GM18517 (cell line): ENCODE data around the gene RPS21.

Experiments
- ATAC-seq: cut with Tn5 transposase; IDR thresholded peaks from one replicate; pipeline ENCODE4 v1.9.1; 2021; ENCODE audit warnings: mild to moderate bottlenecking, moderate library complexity; ENCODE audit not compliant: unreplicated experiment

The RPS21 gene

DNA sequence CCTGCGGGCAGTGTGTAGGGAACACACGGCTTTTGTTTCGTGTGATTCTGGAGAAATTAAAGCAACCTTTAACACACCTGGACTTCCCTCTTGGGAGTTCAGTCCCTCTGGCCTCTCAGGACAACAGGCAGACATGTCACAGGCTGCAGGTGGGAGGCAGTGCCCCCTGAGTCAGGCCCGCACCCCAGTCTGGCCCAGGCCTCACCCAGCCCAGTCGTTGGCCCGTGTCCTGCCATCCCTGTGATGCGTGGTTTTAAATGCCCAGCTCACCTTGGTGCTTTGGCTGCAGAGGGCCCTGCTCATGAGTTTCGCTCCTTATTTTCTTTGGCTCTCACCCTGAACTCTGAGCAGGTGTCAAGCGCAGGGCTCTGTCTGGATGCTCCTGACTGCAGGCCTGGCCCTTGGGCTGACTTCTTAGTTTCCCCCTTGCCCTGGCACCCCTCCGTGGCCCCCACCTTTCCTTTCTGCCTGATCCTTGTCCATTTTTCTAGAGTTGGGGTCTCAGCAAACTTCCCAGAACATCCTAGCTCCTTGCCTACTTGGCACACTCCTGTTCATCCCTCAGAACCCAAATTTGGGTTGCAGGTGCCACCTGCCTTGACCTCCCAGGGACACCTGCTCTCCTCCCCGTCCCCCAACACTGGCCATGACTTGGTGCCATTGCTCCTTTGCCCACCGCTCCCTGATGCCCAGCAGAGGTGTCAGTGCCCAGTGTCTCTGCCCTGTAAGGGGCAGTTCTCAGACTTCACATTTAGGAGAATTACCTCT lies 22.4 kb downstream of the RPS21 start:
- ATAC-seq = no peak

DNA sequence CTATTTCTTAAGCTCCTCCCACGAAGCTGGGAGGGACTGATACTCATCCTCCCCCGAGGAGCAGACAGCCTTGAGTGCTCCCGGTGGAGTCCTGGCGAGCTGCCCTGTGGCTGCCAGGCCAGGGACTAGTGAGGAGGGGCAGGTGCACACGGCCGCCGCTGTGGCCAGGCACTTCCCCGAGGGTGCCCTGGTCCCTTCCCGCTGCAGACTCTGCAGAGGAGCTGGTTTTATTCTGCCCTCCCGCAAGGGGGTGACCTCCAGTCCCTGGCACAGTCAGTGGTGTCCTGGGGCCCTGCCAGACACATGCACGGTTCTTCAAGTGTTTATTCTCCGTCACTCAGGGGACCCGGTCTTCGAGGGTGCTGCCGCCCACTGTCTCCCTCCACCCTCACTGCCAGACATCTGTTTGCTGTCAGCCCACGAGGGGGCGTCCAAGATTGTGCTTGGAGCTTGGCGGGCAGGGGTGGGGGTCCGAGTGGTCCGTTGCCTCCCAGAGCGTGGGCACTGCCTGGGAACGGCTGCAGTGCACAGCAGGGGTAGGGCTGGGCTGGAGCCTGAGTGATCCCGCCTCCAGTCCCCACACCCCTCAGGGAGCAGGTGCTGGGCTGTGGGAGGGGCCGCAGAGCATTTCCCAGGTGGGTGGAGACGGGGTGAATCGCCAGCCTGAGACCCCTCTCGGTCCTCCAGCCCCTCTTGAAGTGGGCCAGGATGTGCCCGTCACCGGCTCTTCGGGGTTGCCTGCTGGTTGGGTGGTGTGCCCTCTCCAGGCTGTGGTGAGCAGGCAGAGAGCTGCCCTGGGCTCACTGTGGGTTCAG lies 23.2 kb downstream of the RPS21 start:
- ATAC-seq = no peak

DNA sequence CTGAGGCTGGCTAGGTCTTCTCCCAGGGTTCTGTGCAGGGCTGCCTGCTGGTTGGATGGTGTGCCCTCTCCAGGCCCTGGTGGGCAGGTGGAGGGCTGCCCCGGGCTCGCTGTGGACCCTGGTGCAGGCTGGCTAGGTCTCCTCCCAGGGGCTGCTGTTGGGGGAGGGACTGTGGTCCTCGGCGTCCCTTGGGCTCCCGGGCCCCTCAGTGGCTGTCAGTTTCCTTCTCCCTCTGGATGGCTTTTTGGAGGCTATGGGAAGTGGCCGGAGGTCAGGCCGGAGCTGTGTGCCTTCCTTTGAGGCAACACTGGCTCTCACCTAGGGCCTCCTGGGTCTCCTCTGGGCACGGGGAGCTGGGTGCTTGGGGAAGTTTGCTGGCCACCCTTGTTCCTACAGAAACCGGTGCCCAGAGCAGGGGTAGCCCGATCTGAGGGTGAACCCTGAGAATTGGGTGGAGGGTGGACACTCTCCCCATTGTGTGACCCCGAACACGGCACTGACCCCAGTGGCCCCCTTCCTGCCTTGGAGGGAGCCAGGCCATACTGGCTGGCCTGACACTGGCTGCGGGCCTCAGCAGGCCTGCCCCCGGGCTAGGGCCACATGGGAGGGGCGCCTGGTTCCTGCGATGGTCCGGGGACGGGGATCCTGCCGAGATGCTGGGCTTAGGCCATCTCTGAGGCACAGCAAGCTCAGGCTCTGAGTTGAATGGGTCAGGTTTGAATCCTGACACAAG lies 24.0 kb downstream of the RPS21 start:
- no peak for ATAC-seq

DNA sequence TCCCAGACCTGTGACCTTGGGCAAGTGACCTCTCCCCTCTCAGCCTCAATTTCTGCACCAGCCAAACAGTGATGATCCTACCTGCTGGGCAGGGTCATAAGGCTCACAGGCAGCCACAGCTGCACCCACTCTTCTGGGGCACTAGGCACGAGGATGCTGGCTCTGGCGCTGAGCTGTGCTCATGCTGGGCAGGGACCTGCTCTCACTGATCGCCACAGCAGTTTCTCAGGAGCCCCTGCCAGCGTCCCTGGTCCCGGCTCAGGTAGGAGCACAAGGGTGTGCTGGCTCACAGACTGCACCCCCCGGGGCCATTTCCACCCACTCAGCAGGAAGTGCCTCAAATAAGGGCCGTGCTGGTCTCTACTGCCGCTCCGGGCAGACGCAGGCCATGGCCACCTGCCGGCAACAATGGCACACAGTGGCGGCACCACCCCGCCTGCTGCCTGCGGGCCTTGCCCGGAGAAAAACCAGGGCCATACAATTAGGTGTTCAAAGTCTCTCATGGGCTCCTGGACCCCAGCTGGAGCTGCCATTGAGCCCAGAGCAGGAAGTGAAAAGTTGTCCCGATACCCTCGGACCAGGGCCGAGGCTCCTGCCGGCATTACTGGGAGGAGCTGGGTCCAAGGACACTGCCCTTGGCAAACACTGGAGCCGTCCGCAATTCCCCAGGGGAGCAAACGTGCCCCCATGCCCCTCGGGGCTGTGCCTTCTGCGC lies 24.7 kb downstream of the RPS21 start:
- no peak for ATAC-seq

DNA sequence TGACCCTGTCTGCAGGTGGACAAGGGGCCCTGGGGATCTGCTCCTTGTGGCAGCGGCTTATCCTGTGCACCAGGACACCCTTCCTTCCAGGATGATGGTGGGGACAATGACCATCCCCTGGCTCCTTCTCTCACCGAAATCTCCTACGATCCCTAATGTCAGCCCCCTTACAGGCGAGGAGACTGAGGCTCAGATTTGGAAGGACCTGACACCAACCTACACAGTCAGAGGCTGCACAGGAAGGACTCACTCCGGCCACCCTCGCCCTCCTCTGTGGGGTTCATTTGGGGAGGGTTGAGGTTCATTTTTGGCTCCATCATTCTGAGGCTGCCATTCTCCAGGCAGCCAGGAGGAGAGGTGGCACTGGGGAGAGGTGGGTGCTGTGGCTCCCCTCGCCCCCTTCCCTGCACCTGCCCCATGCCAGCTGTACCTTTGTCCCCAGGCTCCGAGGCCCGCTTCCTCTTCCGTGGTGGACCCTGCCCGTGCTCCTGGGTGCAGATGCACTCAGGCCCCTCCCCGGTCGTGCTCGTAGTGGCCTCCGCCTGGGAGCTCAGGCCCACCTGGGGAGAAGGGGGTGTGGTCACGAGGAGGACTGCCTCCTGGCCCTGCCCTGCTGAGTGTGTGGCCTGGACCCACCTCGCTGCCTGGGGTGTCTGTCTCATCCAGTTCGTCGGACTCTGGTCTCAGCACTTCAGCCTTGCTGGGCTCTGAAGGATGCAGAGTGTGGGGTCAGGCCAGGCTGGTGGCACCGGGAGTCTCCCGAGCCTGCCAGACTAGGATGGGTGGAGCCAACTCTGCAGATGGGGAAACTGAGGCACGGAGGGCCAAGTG lies 25.5 kb downstream of the RPS21 start:
- no peak for ATAC-seq

DNA sequence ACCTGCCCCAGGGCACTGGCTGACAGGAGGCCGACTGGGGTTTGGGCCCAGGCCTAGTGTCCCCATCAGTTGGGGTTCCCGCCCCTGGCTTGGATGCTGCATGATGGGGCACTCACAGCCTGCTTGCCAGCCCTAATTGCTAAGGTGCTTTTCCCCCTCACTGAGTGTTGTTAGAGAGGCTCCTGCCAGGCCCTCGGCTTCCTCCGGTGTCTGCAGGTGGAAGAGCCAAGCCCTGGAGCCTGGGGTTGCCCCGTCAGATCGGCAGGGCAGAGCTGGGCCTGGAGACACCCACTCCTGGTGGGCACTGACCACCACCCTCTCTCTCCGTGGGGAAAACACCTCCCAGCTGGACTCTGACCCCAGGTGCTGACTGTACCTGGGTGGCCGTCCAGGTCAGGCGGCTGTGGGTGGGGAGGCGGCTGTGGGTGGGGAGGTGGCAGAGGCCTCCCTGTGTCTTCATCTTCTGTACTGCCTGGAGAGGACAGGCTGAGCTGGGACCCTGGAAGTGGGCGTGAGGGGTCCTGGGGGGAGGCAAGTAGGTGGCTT lies 26.2 kb downstream of the RPS21 start:
- no peak for ATAC-seq

DNA sequence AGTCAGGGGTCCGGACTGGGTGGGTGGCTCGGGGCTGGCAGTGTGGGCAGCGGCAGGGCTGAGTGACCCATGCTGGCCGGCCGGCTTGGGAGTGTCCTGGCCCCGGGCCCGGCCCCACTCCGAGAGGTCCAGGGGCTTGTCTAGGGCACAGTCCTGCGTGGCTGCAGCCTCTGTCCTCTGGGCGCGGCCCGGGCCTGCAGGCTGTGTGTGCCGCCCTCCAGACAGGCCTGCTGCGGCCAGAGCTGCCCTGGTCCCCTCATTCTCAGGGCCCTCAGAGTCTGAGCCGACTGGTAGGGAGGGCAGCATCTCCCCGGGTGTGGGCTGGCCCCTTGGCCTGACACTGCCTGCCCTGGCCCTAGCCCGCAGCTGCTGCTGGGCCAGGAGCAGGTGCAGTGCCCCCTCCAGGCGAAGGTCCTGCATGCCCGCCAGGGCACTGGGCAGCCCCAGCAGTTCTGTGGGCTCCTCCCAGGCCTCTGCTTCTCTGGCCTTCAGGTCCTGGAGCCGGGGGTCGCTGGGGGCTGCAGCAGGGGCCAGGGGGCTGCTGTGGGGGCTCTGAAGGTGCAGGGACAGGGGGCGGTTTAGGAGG lies 27.1 kb downstream of the RPS21 start:
- no peak for ATAC-seq

DNA sequence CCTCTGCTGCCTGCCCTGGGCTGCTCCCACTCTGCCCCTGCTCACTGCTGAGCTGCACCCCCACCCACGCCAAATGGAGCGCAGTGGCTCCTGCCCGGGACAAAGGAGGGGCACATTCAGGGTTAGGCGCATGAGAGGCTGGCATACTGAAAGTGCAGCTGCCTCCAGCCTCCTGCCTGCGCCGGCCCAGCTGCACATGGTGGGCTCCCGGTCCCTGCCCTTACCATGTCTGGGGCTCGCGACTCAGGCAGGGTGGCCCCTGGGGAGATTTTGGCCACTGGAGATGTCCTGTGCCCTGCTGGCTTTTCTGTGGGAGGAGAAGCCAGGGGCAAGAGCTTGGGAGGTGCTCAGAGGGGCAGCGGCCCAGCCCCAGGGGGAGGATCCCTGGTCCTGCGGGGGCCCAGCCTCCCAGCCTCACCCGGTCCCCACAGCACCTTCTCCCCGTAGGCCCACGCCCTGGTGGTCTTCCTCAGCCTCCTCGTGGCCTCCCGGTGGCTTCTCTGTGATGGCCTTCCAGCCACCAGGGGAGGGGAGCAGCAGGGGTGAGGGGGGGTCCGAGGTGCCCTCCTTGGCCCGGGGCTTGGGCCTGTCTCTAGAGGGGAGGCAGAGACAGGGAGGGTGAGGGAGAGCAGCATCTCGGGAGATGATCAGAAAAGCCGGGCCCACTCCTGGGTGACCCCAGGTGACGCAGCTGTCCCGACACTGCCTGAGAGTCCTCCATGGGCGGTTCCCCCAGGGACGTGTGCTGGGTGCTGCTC lies 28.6 kb downstream of the RPS21 start:
- no peak for ATAC-seq

DNA sequence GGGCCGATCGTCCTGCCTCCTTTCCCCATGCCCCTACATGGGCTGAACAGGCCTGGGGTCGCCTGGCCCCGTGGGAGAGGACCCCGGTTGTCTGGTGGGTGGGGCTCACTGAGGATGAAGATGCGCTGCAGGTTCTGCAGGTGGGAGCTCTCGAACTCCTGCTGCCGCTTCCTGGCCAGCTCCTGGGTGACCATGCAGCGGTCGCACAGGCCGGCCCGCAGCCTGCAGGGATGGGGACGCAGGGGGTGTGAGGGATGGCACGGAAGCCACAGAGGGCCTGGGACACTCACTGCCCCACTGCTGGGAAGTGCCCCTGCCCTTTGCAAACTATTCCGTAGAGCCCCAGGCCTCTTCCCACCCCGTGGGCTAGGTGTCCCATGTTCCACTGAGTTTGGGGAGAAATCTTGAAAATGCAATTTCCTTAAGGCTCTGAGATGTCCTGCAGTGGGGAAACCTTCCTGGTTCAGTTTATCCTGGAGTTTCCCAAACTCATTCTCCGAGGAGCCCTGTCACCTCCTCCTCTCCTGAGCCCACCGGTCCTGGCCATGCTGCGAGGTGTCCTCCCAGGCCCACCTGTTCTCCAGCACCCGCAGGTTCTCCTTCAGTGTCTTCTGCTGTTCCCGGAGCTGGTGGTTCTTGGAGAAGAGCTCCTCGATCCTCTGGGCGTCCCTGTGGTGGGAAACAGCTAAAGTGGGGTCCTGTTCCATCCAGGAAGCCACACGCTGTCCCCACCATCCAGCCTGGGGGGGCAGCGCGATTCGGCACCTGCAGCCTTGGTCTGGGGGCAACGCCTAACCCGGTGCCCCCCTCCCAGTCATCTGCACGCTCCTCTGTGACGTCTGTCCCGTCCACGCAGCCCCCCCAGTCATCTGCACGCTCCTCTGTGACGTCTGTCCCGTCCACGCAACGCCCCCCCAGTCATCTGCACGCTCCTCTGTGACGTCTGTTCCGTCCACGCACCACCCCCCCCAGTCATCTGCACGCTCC lies 30.0 kb downstream of the RPS21 start:
- ATAC-seq = no peak

DNA sequence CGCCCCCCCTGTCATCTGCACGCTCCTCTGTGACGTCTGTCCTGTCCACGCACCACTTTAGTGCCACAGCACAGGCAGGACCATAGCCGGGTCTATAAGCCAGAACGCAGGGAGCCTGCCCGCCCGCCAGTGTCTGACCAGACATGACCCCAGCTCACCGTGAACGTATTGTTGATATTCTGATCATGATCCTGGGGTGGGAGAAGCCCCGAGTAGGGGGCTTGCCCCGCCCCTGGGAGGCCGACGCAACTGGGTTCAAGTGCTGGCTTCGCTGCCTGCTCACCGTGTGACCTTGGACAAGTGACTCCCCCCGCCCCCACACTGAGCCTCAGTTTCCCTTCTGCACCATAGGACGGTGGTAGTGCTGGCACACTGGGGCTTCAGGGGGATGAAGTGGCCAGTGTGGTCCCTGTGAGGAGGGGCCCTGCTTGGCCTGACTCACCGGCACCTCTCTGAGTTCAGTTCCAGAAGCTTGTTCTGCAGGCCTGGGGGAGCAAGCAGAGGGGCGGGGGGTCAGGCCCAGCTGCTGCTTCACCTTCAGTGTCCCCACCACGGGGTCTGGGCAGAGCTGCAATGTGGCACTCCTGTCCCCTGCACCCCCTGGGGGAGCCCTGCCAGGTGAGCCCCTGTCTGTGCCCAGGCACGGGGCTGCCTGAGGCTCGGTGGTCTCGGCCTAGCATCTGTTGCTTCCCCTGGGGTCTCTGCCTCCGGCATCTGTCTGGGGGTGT lies 31.2 kb downstream of the RPS21 start:
- no peak for ATAC-seq

DNA sequence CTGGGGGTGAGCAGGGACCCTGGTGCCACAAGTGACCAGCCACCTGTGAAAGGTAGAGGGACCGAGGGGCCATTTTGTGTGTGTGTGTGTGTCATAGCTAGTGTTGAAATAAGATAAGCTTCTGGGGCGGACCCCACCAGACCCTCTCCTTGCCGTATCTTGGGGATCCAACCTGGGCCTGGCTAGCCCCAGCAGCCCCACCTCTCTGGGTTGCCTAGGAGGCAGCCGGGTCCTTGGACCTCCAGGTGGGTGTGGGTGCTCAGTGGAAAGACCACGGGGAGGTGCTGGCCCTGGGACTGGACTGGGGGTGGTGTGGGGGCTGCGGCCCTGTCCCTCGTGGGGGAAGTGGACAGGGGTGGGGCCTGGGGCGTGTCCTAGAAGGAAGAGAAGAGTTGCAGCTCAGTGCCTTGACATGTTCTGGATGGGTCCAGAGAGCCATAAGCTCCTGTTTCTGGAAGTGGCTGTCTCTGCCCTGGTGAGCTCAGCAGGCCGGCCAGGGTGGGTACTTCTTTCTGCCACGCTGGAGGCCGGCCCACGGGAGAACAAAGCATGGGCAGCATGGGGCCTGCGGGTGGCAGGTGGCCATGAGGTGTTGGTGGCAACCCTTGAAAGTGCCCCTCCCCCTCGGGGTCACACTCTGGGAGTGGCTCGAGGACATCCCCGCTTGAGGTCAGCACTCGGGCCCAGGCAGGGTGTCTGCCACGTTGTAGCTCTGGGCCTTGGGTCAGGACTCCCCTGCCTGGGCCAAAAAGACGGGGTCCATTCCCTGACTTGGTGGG lies 32.0 kb downstream of the RPS21 start:
- no peak for ATAC-seq

DNA sequence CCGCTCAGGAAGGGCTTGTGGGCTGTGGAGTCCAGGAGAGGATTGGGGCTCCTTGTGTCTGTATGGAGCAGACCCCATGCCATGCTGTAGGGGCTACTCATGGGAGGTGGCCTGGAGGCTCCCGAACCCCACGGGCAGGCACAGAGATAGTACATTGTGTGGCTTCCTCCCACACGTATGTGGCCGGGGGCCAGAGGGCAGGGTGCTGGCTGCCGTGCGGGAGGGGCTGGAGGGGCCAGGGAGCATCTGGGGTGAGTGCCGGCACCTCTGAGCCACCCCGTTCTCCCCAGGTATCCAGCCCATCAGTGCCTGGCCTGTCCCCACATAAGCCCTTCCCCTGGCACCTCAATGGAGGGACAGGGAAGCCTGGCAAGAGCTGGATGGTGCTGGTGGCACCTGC lies 32.9 kb downstream of the RPS21 start:
- ATAC-seq = no peak

DNA sequence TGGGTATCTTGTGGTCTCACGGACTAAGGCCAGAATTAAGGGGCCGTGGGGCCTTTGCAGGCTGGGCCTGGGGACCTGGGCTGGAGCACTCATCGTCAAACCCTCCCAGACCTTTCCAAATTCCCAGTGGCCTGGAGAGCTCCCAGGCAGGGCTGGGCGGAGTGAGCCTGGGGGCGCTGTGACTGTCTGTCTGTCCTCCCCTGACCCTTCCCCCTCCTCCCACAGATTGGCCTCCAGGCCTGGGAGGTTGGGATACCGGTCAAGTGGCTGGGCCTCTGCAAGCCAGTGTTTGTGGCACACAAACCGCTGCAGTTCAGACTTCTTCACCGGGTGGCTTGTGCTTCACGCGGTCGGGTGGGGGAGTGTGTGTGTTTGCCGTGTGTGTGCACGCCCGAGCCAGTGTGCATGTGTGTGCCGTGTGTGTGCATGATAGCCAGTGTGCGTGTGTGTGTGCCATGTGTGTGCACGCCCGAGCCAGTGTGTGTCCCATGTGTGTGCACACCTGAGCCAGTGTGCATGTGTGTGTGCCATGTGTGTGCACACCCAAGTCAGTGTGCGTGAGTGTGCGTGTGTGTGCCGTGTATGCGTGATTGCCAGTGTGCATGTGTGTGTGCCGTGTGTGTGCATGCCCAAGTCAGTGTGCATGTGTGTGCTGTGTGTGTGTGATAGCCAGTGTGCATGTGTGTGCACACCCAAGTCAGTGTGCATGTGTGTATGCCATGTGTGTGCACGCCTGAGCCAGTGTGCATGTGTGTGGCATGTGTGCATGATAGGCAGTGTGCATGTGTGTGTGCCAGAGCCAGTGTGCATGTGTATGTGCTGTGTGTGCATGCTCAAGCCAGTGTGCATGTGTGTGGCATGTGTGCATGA lies 34.2 kb downstream of the RPS21 start:
- ATAC-seq = no peak

DNA sequence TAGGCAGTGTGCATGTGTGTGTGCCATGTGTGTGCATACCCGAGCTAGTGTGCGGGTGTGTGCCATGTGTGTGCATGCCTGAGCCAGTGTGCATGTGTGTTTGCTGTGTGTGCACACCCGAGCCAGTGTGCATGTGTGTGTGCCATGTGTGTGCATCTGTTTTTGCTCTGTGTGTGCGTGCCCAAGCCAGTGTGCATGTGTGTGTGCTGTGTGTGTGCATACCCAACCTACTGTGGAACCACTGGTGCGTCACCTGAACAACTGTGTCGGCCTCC lies 34.8 kb downstream of the RPS21 start:
- no peak for ATAC-seq

DNA sequence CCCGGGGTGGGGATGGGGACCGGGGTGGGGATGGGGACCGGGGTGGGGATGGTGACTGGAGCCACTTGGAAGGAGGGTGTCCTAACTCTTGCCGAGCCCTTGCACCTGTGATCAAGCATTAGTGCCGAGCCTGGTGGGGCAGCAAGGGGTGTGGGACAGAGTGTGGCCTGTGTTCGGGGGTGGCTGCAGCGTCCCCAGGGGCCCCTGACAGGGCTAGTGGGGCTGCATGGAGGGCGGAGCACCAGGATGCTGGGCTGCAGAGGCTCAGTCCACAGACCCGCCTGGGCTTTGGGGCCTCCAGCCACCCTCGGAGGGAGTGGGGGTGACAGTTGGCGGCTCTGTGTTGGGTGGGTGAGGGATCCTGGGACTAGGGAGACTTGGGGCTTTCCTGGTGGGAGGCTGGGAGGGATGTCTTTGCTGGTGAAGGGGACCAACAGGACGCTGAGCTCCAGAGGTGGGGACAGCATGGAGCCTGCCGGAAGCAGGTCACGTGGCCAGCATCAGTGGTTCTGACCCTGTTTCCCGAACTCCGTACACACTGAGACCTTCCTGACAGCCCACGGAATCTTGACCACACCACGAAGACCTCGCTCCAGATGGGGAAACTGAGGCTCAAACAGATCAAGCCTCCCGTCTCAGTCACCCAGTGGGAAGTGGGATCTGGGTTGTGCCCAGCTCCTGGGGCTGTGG lies 35.9 kb downstream of the RPS21 start:
- ATAC-seq = no peak
